GM11168 (cell line): ENCODE results near the gene PRKG1.
"Not testable (repeated sequence)": the region's sequence is repeated elsewhere in the genome, so short reads cannot be mapped to it uniquely, and the experiment has no call there.

Source experiments
- in situ Hi-C: fragments of 300-500 bp; cut with MboI; formaldehyde crosslinking; loops from one replicate; pipeline ENCODE4 v1.12.0; 2022; ENCODE audit warnings: low sequenced_read_pairs; ENCODE audit not compliant: unreplicated experiment

The PRKG1 gene

DNA sequence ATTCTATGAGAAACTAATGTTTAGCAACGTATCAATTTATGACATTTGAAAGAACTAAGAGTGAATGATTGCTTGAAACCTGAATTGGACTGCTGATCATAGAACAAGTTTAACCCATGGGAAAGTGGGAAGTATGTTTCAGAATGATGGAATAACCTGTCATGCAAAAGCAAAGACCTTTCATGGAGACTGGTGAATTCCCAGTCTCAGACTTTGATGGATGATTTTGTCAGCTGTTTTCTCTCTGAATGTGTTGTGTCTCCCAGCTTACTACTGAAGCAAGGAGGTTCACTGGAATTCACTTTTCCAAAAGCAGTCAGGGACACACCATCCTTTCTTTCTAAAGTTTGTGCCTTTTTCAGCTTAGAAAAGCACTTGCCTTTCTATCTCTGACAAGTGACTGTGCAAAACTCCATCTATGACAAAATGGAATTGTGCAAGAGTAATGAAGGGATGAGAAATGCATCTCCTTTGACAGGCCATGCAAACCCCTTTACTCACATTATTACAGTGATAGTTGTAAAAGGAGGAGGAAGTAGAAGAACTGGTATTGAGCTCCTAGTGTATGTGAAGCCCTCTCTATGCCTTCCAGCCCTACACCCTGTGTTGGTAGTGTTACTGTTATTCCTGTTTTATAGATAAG, 176.1 kb downstream of the PRKG1 start:
- in situ Hi-C loops: no loop called here

DNA sequence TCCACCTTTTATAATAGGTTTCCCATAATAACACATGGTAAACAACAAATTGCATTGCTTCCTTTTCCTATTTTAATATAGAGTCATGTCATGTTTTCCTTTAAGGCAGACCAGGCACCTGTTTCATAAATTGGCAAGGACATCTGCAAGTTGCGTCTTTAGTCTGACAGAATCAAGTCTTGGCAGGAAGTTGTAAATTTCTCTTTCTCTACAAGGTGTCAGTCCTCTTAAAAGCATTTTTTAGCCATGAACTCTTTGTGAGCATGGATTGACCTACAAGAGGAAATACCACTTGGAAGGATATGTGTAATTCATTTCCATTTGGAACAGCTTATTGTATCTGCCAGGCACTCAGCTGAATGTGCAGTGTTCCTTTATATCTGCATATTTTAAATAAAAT, 176.8 kb downstream of the PRKG1 start:
- in situ Hi-C loops: no loop called here

DNA sequence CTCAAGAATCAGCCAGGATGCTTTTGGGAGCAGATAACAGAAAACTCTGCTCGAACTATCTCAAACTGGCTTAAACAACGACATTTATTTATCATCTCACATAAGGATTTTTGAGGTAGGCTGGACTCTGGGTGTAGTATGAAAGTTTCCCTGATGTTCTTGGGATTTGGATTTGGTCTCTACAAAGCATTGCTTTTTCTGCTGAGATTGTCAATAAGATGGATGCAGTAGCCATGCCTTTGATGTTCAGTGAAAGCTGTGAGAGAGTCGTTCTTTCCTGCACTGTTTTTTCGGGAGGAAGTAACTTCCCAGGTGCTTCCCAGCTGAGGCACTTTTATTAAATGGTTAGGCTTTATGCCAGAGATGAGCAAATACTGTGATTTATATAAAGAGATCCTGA, 181.1 kb downstream of the PRKG1 start:
- in situ Hi-C loops: no loop called here

DNA sequence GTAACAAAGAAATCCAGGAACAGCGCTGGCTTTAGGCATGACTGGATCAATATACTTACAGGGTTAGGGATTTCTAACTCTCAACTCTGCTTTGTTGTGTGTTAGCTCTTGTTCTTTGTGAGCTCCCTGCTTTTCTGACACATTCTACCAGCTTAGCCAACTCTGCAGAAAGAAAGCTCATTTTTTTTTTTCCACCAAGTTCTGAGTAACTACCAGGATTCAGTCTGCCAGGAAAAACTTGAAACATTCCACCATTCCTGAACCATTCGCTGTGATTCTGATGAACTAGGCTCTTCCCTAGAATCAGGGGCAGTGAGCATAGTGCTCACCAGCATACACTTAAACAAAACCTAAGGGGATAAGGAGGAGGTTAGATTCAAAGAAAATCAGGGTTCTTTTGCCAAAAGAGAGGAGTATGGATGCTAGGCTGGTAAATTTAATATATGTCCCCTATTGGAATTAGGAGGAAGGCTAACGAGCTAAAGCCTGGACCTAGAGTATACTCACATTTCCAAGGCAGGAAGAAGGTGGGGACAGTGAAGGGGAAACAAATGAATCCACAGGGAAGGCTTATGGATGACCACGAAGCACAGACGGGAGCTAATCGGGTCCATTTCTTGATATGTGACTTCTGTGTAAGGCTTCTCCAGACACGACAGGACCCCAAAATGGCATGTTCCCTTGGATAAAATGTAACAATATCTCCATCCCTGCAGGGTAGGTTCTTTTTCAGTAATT, 183.4 kb downstream of the PRKG1 start:
- in situ Hi-C loops: no loop called here

DNA sequence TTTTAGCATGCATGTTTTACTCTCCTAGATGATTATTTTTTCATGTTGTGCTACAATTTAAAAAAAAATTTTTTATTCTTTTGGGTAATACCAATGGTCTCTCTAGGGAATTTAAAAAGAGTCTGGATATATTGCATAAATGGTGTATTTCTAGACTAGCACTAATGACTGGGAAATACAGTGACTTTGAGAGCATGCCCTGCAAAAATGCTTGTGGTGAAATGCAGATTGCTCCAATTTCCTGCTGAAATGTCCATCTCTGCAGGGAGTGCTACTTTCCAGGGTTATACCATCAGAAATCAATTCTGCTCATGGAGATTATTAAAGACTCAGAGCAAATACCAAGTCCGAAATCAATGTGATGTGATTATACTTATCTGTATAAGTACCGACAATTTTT, 186.1 kb downstream of the PRKG1 start:
- in situ Hi-C loops: loop anchor here (10.0 kb wide), 1 partner anchor 426 kb away; no protein-coding TSS in a partner anchor

DNA sequence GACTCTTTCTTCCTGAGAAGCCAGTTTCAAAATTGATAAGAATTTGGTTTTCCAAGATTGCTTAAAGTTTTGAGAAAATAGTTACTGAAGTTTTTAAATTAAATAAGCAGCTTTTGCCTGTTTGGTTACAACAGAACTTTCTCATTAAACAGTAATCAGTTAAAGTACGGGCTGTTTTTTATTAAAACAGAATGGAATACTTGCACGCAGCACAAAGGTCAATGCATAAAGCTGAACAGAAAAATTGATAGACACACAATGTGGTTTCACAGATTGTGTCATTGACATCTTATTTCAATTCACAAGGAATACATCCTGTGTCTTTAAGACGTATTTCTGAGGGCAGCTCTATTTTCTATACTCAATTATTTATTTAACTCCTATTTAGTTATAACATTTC, 192.2 kb downstream of the PRKG1 start:
- in situ Hi-C loops: loop anchor here (10.0 kb wide), 1 partner anchor 432 kb away; no protein-coding TSS in a partner anchor

DNA sequence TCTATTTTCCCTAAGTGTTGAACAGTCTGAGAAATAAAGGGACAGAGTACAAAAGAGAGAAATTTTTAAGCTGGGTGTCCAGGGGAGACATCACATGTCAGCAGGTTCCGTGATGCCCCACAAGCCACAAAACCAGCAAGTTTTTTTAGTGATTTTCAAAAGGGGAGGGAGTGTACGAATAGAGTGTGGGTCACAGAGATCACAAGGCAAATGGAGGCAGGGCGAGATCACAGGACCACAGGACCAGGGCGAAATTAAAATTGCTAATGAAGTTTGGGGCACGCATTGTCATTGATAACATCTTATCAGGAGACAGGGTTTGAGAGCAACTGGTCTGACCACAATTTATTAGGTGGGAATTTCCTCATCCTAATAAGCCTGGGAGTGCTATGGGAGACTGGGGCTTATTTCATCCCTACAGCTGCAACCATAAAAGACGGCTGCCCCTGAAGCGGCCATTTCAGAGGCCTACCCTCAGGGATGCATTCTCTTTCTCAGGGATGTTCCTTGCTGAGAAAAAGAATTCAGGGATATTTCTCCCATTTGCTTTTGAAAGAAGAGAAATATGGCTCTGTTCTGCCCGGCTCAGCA, 193.8 kb downstream of the PRKG1 start:
- in situ Hi-C loops: loop anchor here (10.0 kb wide), 1 partner anchor 433 kb away; no protein-coding TSS in a partner anchor

DNA sequence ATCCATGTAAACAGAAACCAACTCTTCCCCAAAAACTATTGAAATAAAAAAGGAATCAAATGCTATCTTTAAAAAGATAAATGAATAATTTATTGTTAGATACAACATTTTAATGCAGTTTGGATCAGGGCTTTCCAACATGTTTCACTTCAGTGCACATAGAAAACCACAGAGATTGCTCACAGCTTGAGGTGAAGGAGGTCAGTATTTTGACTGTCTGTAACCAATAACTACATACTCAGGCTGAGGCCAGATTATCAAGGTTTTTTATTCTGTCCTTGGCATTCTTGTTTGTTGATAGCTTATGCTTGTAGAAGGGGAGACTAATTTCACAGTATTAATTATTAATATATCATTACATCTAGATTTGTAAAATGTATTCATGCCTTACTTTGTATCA, 195.5 kb downstream of the PRKG1 start:
- in situ Hi-C loops: loop anchor here (10.0 kb wide), 1 partner anchor 435 kb away; no protein-coding TSS in a partner anchor

DNA sequence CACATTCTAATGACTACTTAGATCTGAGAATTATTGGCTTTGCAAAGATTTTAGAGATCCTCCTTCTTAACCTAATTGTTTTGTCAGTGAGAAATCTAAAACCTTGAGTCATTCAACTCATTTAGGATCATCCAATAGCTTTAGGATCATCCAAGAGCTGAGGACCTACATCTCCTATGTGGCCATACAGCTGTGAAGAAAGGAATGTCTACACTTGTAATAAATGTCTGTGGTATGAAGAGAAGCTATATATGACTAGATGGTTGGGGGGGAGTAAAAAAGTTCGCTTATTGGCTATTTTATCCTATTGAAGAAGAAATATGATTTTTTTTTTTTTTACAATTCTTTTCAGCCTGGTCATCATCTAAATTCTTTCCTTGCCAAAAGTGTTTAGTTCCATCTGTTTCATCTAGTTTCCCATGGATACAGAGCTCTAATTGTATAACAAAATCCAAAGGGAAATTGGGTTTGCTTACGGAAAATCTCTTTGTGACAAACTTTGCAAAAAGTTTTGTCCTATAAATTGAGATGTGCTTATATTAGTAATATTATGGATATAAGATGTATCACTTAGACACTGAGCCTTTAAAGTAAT, 196.7 kb downstream of the PRKG1 start:
- in situ Hi-C loops: no loop called here

DNA sequence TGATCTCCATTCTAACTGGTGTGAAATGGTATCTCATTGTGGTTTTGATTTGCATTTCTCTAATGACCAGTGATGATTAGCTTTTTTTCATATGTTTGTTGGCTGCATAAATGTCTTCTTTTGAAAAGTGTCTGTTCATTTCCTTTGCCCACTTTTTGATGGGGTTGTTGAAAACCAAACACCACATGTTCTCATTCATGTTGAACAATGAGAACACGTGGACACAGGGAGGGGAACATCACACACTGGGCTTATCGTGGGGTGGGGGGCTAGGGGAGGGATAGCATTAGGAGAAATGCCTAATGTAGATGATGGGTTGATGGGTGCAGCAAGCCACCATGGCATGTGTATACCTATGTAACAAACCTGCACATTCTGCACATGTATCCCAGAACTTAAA, 197.8 kb downstream of the PRKG1 start:
- in situ Hi-C loops: not testable (repeated sequence)

DNA sequence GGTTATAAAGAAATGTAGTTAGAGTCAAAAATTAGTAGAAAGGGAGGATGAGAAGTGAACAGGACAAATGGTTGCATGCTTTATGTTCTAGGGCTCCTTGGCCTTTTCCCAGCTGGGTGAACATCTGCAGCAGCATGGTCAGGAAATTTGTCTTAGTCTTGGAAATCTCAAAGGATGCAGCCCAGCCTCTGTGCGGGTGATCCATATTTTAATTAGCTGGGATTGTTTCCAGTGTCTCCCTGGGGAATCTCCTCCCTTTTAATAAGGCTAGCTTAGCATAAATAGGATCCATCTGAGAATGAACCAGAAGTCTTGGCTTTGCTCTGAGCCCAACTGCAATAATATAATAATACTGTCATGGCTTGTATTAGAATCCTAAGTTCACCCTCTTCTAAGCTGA, 198.3 kb downstream of the PRKG1 start:
- in situ Hi-C loops: no loop called here

DNA sequence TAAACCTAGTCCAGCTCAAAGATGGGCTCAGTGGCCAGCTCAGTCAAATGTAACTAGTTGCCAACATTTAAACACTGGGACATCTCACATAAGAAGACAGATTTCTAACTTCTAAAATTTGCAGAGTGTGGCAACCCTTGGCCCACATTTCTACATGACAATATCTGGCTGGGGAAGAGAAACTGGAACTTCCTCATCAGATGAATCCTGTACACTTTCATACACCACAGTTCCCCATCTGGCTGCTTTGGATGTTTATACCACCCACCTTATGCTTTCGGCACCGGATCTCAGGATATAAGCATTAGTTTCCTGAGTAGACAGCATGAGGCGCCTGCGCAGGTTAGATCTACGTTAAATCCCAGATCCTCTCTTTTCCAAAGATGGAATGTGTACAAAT, 199.3 kb downstream of the PRKG1 start:
- in situ Hi-C loops: no loop called here

DNA sequence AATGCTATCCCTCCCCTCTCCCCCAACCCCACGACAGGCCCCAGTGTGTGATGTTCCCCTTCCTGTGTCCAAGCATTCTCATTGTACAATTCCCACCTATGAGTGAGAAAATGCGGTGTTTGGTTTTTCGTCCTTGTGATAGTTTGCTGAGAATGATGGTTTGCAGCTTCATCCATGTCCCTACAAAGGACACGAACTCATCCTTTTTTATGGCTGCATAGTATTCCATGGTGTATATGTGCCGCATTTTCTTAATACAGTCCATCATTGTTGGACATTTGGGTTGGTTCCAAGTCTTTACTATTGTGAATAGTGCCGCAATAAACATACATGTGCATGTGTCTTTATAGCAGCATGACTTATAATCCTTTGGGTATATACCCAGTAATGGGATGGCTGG, 201.8 kb downstream of the PRKG1 start:
- in situ Hi-C loops: not testable (repeated sequence)

DNA sequence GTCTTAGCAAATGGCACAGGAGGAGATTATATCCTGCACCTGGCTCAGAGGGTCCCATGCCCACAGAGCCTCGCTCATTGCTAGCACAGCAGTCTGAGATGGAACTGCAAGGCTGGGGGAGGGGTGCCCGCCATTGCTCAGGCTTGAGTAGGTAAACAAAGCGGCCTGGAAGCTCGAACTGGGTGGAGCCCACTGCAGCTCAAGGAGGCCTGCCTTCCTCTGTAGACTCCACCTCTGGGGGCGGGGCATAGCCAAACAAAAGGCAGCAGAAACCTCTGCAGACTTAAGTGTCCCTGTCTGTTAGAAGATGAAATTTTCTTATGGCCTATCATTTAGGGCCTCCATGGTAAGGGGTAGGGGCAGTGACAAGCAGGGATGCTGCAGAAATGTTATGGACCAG, 207.1 kb downstream of the PRKG1 start:
- in situ Hi-C loops: not testable (repeated sequence)

DNA sequence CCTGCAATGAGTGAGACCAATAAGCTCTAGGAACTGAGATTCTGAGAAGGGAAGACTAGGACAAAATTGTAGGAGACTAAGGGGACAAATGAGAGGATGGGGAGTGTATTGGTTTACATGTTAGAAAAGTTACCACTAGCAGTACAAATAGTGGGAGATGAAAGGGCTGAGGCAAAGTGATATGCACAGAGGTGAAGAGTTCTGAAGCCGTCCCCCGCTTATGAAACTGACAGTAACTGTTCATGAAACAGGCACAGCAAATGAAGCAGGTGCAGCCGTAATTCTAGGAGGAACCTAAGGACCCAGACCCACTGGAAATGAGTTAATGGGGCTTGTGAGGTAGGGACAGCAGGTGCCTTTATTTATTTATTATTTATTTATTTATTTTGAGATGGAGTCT, 211.3 kb downstream of the PRKG1 start:
- in situ Hi-C loops: no loop called here

DNA sequence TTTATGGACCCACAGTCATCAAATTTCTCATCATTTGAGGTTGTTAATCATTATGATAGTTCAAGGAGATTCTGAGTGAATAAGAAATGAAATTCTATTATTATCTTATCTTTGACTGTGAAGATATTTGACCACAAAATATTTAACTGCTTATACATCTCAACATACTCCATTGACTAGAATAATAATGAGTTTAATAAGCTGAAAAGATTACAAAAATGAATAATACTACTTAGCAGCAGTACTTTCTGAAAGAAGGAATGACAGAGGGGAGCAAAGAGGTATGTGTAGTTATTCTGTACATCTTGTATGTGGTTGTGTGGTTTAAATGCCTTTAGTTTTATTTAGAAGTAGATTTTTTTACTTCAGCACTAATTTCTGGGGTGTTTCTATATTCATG, 214.2 kb downstream of the PRKG1 start:
- in situ Hi-C loops: no loop called here

DNA sequence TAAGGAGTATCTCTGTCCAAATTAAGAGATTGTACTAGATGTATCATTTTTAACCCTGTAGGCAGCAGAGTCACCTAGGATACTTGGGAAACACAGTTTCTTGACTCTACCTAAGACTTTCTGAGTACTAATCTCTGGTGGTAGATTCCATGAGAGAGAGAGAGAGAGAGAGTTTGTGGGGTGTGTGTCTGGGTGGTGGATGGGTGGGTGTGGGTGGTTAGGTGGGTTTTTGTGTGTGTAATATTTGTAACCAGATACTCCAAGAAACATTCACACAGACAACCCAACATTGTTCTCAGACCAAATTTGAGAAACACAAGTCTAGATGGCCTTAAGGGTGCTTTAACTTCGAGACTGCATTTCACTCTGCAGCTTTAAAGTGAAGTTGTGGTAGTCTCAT, 215.2 kb downstream of the PRKG1 start:
- in situ Hi-C loops: no loop called here

DNA sequence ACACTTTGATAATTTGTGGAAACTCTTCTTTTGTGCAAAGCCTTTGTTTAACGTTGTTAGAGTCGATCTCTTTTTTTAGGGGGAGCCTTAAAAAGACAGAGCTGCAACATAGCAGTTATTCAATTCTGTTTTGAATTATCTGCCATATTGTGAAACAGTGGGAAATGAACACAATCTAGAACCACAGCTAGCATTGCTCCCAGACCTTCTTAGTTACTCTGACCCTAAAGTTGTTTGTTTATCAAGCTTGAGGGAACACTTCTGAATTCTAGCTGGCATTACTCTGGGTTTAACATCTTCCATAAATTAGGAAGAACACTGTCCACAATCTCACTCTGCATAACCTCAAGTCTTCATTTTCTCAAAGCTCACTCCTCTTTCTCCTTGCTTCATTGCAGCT, 217.7 kb downstream of the PRKG1 start:
- in situ Hi-C loops: no loop called here

DNA sequence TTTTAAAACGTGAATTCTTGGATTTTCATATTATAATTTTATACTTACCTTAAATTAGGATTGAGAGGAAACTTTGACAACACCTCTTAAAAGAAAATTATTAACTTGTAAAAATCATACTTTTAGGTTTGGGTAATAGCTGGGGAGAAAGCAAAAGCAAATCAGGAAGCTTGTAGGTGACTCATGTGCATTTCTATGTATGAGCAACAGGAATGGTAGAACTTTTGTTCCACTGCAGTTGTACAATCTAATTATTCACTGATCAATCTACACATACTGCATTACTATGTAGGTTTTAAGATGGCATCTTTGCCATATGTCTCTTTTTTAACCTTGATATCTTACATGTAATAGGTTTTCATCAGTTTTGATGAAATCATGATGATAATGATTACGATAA, 223.2 kb downstream of the PRKG1 start:
- in situ Hi-C loops: no loop called here

DNA sequence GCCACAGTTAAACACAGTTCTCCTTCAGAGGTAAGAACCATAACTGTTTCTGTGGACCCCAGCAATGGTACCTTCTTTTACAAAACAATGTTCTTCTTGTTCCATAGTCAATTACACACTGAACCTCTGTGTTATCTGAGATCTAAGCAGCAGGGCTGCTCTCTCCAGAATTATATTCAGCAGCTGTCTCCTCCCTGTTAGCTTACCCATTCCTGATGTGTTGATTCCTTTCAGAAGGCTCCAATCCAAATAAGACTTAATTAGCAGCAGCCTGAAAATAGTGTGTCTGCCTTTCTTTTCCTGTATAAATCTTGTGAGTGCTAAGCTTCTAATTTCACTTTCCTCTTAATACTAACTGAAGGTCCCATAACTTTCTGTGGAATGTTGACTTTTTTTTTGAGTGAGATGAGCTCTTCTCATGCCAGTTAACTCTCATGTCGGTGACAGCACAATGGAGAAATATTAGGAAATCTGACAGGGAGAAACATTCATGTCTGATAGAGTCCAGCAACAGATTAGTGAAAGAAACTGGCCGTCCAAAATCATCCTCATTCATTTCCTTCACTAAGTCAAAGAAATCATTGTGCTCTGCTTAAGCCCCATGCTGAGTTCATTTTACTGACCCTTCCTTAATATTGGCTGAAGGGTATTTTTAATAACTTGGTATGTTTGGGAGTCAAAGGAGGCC, 226.5 kb downstream of the PRKG1 start:
- in situ Hi-C loops: no loop called here

DNA sequence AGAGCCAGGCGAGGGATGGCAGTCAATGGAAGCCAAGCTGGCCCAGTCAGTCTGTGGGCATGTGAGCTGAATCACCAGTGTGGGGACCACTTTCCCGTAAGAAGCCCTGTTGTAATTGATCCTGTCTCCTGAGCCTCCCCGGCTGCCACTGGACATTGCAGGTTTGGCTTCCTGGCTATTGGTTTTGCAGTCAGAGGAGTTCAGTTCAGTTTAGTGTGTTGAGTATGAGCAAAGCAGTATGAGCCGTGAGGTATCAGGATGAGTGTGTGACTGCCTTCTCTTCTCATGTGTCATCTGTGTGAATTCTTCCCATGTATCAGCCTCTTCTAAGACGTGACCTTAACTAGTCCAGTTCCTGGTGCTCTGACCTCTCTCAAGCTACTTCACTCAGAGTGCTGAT, 227.4 kb downstream of the PRKG1 start:
- in situ Hi-C loops: no loop called here
